Dermis microvascular lymphatic vessel endothelial cell (primary cell): Measurements from ENCODE around the gene DAGLA. TPM values are rescaled to one million over a fixed set of nuclear protein-coding genes. Genes with fewer than 3 reads are reported as not detected.
"Not testable (repeated sequence)": the region's sequence is repeated elsewhere in the genome, so short reads cannot be mapped to it uniquely, and the experiment has no call there.

ENCODE experiments used
- DNase-seq, 2 donors: peaks; one replicate each; pipeline versions ENCODE4 v3.0.0 to v3.0.0-alpha.2; 2010; ENCODE audit warnings: low read depth in 2 of 2
- total RNA-seq: library from RNA; depleted of rRNA; stranded (reverse); fragments of >200 nt; gene quantifications from 2 replicates; pipeline ENCODE4 v1.2.1, GENCODE V29; 2014

Gene DAGLA
- total RNA-seq, 1 donor from 2014 or later: 1.7 TPM

DNA sequence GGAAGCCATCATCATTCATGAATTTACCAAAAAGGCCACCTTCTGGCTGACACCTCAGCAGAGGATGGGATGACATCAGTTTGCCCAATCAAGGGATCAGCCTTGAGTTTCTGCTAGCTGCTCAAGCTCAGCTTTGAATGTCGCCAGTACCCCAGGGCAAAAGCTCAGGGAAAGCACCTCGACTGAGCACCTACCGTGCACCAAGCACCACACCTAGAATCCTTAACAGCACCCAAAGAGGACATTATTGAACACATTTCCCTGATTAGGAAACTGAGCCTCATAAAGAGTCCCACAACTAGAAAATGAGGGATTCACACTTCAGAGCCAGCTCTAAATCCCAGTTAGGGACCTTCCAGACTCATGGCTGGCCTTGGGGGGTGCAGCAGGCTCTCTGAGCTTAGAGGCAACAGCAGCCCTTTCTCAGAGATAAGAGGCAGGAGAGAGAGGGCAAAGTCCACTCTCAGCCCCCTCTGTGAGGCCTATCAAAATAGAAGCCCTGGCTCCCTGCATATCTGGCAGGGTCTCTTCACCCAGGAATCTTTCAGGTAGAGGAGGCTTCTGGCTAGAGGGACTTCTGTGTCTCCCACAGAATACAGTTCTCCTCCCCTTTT lies 13.4 kb upstream of the DAGLA start:
- DNase-seq: no peak

DNA sequence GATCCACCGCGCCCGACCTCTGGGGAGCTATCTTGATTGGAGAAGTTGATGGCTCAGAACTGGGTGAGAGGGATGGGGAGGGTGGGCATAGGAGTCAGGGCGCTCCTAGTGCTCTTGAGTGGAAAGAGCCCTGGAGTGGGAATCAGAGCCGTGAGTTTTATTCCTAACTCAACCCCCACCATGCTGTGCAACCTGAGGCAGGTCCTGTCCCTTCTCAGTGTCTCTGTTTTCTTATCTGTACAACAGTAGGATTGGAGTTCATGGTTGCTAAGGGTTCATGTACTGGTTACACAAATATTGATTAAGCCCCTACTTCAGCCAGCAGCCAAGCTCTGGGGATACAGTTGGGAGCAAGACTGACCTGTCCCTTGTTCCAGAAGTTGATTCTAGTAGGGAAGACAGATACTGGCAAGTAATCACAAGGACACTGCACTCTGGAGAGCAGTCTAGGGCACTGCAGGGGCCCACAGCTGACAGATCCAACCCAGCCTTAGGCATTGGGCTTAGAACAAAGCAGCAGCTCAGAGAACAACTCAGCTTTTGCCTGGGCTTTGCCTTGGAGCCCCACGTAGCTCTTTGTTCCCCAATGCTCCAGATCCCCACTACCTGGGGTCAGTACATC lies 12.4 kb upstream of the DAGLA start:
- no peak for DNase-seq

DNA sequence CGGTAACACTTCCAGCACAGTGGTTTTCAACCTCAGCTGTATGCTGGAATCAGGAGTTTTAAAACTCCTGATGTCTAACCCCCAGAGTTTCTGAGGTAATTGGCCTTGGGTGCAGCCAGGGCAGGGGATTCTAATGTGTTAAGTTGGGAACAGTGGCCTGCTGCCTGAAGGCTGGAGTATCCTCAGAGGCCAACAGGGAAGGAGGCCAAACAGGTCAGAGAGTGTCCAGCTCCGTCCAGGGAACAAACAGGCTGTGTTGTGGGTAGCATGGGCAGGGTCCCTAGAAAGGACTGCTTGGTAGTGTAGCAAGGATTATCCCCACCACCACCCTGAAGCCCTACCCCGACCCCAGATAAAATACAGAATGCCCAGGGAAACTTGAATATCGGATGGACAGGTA lies 10.8 kb upstream of the DAGLA start:
- DNase-seq: no peak

DNA sequence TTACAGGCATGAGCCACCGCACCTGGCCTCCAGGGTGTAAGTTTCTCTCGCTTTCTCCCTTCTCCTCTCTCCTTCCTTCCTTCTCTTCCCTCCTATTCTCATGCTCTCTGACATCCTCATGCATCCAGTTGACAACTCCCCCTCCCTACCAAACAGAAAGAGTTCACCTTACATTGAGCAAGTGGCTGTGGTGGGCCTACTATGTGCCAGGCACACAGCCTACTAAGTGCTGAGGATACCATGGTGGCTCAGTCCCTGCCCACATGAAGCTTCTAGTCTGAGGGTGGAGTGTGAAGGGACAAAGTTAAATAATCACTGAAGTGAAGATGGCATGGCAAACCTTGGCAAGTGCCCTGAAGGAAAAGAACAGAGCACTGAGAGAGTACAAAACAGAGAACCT lies 9.6 kb upstream of the DAGLA start:
- DNase-seq: no peak

DNA sequence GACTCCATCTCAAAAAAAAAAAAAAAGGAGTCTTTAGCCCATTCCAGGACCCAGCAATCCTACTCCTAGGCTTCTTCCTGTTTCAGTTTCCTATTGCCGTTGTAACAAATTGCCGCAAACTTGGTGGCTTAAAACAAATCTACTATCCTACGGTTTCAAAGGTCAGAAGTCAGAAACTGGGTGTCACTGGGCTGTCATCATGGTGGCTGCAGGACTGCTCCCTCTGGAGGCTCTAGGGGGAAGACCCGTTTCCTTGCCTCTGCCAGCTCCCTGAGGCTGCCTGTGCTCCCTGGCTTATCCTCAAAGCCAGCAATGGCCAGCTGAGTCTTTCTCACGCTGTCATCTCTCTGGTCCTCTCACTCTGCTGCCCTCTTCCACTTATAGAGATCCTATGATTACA lies 8.7 kb upstream of the DAGLA start:
- no peak for DNase-seq

DNA sequence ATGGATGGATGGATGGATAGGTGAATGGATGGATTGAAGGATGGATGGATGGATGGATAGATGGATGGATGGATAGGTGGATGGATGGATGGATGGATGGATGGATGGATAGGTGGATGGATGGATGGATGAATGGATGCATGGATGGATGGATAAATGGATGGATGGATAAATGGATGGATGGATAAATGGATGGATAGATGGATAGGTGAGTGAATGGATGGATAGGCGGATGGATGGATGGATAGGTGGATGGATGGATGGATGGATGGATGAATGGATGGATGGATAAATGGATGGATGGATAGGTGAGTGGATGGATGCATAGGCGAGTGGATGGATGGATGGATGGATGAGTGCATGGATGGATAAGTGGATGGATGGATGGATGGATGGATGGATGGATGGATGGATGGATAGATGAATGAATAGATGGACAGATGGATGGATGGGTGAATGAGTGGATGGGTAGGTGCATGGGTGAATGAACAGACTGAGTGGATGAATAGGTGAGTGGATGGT lies 6.2 kb upstream of the DAGLA start:
- DNase-seq: not testable (repeated sequence)

DNA sequence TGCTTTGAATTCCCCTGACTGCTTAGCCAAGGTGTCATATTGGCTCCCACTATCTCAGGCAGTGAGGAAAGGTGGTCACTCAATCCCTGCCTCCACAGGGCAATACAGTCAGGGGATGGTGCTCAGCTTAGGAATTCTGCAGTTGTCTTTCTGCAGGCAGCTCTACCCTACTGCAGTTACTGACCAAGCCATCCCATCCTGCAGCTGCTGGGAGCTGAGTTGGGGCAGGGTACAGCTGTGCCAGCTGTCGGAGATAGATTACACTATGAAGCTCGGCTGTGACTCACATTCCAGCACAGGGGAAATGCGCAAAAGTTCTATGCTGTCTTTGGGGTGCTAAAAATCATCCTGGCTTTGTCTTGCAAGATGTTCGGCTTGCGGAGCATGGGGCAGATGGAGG lies 4.4 kb upstream of the DAGLA start:
- no peak for DNase-seq

DNA sequence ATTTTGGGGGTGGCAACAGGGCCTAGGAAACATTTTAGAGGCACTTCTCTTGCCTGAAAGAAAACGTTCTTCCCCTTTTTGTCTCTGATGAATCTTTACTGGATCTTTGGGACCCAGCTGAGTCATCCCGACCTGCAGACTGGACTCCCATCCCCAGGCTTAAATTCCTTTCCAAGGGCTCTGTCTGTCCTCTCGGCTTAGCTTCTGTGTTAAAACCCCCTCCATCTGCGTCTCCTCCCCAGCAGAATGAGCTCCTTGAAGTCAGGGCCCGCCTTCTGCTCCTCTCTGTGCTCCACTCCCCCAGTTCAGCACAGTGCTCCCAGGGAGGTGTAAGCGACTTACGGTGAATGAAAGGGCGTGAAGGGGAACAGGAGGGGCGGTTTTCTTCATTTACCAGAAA lies 895 bp upstream of the DAGLA start:
- DNase-seq: no peak

DNA sequence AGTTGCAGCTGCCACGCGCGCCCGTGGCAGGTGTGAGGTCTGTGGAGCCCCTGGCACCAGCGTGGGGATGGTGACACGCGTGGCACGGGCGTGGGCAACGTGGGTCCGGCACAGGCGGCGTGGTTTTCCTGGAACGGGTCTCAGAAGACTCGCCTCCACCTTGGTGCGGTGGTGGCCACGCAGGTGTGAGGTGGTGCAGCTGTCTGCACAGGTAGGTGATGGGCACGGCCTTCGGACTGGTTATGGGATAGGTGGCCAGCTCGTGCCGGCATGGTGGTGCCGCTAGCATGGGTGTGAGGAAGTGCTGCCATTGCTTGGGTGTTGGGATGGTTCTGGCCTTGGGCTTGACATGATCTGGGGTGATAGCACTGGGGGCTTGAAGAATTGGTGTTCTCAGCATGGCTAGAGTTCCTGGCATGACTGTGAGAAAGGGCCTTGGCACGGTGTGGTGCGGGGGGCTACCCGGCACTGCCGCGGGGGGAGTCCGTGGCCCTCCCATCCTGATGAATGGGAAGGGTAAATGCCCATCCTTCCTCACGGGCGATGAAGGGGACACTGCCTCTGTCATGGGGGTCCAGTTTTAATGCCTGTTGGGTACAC lies 531 bp downstream of the DAGLA start:
- no peak for DNase-seq

DNA sequence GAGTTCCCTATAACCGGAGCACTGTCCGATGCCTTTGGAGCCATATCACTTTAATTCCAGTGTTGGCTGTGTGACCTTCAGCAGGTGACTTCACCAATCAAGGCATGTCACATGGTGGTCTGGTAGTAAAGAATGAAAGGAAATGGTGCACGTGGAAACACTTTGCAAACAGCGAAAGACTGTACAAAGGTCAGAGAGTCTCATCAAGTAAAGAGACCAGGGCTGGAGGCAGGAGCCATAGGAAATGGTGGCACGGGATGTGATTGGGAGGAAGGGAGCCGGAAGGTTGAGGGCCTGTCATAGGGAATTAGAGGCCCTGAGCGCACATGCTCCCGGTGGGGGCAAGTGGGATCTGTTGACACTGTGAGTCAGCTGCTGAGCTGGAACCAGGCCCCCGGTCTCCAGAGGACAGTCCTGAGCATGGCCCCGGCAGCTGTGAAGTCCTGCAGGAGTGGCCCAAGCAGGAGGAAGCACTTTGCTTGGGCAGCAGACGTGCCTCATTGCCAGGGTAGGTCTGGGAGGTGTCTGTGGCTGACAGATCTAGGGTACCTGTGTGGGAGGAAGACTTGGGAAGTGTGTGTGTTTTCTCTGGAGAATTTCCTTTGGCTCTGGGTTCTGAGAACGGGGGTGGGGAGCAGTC lies 2.0 kb downstream of the DAGLA start:
- peak; percentile 93 to 98 for DNase-seq

DNA sequence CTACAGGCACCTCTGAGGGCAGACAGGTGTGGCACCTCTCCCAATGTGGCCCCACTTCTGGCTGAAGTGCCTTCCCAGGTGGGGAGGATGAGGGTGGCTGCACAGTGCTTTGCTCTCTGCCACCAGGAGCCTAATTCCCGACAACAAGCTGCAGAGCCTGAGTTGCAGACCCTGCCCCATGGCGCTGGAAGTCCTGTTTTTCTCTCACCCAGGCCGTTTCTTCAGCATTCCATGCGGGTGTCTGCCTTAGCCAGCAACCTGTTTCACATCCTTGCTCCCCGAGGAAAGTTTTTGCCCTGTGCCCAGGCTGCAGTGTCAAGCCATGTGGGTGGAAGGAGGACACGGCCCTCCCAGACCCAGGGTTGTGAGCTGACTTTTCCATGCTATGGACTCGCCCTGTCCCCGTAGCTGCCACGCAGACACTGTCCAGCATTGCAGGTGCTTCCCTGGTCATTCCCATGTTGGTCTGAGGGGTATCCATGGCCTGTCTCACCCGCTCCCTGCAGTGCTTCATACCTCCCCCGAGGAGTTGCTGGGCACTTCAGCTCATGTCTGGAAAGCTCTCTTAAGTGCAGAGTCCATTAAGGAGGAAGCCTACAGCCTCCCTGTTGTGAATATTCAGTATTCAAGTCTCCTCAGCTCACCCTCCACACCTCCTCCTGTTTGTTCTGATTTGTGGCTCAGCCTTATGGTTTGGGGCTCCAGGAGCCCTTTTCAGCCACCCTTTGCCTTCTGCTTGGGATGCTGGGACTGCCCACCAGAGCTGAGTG lies 2.9 kb downstream of the DAGLA start:
- DNase-seq: peak in 1 of 2 donors; percentile 12

DNA sequence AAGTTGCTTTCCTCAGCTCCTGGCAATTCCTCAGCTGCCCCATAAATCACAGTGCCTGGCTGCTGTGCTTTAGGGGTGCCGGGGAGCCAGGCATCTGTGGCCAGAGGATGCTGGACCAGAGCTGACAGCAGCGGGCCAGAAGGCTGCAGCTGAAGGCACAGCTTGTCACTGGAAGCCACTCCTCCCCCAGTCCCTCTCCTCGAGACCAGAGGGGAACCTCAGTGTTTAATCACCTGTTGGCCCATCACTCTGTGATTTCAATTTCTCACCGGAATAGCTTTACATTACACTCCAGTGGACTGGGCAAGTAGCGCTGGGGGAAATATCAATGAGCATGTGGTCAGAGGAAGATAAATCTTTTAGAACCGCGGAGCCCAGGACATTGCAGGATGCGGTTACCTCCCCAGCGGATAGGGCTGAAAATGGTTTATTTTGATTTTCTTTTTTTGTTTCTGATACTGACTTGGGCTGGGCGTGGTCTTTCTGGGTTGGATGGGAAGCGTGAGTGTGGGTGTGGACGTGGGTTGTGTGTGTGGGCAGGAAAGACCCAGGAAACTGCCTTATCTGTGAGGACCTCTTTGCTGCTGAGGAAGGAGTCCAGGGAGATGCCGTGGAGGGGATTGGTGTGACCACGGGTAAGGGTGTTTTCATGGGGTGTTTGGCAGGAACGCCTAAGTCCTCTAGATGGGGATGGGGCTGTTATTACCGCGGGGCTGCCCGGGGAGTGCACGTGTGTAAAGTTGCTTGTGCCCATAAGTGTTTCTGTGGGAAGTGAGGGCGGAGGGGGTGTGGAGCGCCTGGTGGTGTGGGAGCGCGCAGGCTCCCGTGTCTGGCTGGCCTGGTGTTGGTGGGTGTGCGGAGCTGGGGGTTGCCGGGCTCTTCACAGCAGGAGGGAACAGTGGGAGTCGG lies 4.0 kb downstream of the DAGLA start:
- no peak for DNase-seq

DNA sequence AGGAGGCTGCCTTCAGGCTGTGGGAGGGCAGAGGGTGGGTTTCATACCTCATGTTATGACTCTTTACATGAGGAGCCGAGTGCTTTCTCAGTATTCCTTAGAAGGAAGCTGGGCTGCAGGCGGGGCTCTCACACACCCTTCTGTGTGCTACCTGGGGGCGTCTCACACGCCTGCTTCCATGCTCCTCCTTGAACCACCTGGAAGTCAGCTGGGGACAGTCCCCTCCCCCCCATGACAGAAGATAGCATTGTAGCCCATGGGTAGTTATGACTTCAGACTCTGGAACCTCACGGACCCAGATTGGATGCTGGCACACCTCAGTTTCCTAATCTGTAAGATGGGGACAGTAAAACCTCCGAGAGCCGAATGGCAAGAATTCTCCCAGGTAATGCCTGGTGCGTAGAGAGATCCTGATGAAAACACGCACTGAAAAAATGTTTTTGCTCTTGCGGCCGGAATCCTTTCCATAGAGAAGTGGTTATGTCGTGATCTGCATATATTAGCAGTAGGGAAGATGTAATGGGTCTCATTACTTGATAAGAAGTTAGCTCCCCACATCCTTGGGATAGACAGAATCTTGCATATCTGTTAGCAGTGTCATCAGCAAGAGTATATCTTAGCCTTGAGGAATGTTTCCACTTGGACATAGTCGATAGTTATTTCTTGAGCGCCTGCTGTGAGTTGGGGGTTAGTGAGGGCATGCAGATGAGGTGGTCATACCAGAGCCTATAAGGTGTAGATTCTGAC lies 4.9 kb downstream of the DAGLA start:
- DNase-seq: no peak

DNA sequence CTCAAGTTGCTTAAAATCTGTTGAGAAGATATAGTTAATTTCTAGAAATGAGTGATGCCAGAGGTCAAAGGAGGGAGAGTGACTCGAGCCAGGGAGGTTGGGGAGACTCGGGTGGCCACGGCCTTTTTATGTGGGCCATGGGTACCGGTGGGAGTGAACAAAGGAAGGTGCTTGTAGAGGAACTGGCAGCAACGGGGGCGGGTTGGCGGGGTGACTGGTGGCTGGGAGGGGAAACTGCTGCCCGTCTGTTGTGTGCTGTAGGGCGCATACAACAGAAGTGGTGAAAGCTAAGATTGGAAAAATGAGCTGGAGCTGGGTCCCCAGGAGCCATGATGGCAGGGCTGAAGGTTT lies 5.4 kb downstream of the DAGLA start:
- no peak for DNase-seq

DNA sequence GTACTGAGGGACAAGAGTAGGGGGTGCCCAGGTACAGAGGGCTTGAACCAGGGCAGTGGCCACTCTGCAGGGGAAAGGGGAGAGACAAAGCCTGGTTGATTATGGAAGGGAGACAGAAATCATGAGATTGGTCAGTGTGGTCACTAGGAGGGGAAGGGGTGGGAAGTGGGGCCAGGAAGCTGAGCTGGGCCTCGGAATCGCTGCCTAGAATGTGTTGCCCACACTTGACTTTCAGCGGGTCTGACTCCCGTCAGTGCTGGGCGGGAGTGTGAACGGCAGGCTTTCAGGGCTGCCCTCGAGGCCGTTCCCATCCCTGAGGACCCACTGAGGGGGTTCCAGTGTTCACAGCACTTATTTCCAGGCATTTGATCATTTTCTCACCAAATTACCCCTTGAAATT lies 5.9 kb downstream of the DAGLA start:
- no peak for DNase-seq

DNA sequence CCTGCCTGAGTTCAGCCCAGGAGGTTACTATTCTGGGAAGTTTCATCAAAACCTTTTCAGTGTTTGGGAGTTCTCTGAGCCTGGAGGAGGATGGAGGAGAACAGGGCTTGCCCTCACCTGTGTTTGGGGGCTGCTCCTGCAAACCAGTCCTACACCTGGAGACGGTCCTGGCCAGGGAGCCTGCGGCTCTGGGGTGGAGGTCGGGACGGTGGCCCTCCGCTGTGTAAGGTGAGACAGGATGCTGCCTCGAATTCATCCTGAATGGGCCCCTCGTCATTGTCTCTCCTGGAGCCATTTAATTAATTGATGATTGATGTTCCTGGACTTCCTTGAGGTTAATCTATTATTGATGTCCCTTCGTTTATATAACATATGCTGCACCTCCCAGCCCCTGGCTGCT lies 6.3 kb downstream of the DAGLA start:
- DNase-seq: no peak

DNA sequence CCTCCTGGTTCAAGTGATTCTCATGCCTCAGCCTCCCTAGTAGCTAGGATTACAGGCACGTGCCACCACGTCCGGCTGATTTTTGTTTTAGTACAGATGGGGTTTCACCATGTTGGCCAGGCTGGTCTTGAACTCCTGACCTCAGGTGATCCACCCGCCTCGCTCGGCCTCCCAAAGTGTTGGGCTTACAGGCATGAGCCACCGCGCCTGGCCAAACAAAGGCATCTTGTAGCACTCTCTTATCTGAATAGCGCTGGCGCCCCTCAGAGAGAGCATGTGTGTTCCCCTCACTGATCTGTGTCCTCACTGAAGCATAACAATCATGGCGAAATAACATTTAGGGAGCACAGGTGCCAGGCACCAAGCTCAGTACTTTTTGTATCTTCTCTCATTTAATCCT lies 7.2 kb downstream of the DAGLA start:
- no peak for DNase-seq

DNA sequence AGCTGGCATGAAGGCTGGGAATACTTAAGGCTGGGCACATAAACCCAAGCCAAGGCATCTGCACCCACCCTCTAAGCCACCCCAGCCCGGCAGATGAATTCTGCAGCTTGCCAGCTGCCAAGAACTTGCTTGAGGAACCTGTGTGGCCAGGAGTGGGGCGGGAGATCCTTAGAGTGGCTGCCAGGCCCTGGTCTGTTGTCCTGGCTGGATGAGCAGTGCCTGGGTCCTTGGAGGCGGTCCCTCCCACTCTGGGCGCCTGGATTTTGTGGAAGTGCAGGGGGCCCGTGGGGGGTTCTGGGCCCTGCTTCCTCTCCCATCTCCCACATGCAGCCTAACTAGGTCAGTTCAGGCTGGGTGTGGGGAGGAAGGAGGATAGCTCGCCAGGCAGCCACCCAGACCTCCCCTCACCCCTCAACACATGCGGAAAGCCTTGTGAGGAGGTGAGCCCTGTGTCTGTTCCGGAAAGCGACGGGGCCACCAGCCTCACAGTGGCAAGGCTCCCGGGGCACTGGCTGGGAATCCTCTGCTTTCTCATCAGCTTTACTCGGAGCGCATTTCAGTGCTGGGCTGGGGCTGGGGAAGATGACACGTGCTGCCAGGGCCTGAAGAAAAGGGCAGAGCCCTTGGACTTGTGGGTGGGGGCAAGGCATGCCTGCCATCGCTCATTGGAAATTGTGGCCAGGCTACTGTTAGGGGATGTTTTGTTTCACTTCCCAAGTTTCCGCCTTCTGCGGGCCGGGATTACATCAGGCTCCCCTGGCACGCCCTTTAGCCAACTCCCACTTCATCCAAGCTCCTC lies 8.4 kb downstream of the DAGLA start:
- DNase-seq: peak; percentile 54 to 79

DNA sequence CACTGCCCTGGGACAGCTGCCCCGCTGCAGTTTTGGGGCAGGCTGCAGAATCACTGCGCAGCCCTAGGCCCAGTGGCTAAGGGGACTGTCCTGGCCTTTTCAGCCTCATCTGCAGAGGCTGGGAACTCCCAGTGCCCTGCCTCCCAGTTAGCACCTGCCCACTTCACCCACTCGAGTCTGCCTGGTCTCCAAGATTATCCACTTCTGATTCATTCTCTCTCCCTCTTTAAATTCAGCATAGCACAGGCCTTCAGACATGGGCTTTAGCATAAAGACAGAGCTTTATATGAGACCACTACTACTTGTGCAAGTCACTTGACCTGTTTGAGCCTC lies 8.9 kb downstream of the DAGLA start:
- no peak for DNase-seq
